22Rv1 (cell line): ENCODE data around the gene SLC35E1.

ENCODE experiments used
- ZFX ChIP-seq: fragments of 450-650 bp; IDR thresholded peaks from 2 replicates; pipeline ENCODE4 v1.6.1; 2017; ENCODE audit warnings: antibody characterized with exemption, borderline replicate concordance
- TF ChIP-seq, protein P1 (sequence below): fragments of 450-650 bp; IDR thresholded peaks from 2 replicates; pipeline ENCODE4 v1.5.1; 2017; ENCODE audit warnings: mild to moderate bottlenecking

DNA sequence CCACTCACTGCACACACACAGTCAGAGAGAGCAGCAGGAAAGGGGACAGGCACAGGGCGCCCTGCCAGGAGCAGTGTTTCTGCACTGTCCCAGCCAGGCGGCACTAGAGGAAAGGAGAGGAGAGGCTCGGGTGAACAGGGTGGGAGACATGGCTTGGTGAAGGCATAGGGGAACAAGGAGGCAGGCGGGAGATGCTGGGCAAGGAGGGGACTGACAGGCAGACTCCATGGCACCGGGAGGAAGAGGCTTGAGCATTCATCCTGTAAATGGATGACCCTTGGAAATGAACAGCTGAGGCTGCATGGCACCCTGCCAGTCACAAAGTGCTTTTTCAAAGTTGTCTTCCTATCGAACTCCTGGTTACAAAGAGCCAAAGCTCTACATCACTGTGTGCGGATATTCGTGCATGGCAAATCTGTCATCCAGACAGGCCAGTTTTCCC lies 33.4 kb upstream of the SLC35E1 start:
- TF ChIP-seq, protein P1, sequence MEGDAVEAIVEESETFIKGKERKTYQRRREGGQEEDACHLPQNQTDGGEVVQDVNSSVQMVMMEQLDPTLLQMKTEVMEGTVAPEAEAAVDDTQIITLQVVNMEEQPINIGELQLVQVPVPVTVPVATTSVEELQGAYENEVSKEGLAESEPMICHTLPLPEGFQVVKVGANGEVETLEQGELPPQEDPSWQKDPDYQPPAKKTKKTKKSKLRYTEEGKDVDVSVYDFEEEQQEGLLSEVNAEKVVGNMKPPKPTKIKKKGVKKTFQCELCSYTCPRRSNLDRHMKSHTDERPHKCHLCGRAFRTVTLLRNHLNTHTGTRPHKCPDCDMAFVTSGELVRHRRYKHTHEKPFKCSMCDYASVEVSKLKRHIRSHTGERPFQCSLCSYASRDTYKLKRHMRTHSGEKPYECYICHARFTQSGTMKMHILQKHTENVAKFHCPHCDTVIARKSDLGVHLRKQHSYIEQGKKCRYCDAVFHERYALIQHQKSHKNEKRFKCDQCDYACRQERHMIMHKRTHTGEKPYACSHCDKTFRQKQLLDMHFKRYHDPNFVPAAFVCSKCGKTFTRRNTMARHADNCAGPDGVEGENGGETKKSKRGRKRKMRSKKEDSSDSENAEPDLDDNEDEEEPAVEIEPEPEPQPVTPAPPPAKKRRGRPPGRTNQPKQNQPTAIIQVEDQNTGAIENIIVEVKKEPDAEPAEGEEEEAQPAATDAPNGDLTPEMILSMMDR: no peak
- no peak for TF ChIP-seq ZFX
